ENCODE measurements around the gene CFAP70. TPM values are rescaled to one million over a fixed set of nuclear protein-coding genes. Genes with fewer than 3 reads are reported as not detected.

The CFAP70 gene
- total RNA-seq: 0.86 and 1.2 TPM in 2 replicates
- long read RNA-seq, partial matches to known transcripts: 1 of 6 reads
- long read RNA-seq, other reads (novel, unspliced or antisense): 5 of 6 reads

DNA sequence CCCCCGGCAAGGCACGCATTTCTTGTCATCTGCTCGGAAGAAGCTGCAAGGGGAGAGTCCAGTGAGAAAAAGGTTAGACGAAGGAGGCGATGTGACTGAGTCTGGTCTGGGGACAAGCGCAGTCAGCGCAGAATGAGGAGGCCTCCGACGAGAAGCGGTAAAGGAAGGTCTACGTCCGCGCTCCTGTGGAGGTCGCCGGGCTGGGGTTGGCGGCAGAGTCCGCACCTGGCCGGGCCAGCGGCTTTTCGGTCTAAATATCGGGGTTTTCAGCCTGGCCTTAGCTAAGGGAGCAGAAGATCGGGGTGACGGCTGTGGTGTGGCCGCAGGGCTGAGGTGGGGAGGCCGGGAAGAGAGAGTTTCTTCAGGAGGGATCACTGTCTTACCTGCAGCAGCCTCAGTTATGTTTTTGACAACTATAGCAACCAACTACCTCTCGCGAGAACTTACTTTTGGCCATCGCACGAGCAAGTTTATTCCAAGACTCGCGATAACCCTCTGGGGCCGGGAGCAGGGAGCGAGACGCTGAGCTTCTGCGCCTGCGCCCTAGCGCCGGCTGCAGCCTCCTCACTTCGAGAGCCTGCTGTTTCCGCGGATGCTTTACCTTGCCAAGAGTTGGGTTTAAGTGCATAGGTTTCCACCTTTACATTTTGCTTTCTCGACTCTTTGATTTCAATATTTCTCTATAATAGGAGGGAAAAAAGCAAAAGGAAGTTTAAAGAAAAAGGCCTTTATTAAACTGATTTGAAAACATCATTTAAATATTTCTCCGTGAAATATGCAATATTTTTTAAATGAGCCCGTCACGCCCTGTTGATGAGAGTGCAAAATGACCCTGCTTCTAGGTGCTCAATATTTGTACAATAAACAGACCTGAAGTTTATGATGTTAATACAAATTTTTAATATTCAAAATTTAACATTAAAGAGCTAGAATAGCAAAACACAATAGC, at the start of gene CFAP70:
TSS of gene CFAP70 (minus strand) at position 534 of the 949 bp plus-strand sequence. CDS start 4,068 bp downstream, outside the sequence.
- peaks cover 10% of the 10 kb centered on the region for H3K4me1 Mint-ChIP-seq (ENCODE audit: unreplicated experiment)
- H3K36me3 Mint-ChIP-seq (ENCODE audit: unreplicated experiment): peaks cover 10% of the 10 kb centered on the region
- peak within 1 kb of the TSS; percentile 91 for H3K27ac Mint-ChIP-seq (ENCODE audit: unreplicated experiment)
- TF ChIP-seq, protein P1, sequence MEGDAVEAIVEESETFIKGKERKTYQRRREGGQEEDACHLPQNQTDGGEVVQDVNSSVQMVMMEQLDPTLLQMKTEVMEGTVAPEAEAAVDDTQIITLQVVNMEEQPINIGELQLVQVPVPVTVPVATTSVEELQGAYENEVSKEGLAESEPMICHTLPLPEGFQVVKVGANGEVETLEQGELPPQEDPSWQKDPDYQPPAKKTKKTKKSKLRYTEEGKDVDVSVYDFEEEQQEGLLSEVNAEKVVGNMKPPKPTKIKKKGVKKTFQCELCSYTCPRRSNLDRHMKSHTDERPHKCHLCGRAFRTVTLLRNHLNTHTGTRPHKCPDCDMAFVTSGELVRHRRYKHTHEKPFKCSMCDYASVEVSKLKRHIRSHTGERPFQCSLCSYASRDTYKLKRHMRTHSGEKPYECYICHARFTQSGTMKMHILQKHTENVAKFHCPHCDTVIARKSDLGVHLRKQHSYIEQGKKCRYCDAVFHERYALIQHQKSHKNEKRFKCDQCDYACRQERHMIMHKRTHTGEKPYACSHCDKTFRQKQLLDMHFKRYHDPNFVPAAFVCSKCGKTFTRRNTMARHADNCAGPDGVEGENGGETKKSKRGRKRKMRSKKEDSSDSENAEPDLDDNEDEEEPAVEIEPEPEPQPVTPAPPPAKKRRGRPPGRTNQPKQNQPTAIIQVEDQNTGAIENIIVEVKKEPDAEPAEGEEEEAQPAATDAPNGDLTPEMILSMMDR (IDR thresholded peaks at IDR 0.05): no peak
- DNase-seq (ENCODE audit: extremely low spot score, unreplicated experiment): peak; percentile 98
- peaks cover 34% of the 10 kb centered on the region for H3K27me3 Mint-ChIP-seq (ENCODE audit: unreplicated experiment)
- peaks cover 13% of the 10 kb centered on the region for H3K9me3 Mint-ChIP-seq (ENCODE audit: unreplicated experiment)
- peak within 1 kb of the TSS; percentile 89 for H3K4me3 Mint-ChIP-seq (ENCODE audit: unreplicated experiment)

DNA sequence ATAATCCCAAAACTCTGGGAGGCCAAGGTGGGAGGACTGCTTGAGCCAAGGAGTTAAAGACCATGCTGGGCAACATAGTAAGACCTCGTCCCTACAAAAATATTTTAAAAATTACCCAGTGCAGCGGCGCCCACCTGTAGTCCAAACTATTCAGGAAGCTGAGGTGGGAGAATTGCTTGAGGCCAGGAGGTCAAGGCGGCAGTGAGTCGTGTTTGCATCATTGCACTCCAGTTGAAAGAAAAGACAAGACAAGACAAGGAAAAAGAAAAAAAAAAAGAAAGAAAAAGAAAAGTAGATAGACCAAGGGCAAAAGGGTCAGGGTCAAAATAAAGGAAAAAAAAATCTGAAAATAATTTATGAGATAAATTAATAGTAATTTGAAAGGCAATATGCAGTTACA, 49.4 kb upstream of the CFAP70 start:
- peaks cover 12% of the 10 kb centered on the region for H3K36me3 Mint-ChIP-seq (ENCODE audit: unreplicated experiment)
- DNase-seq (ENCODE audit: extremely low spot score, unreplicated experiment): no peak
- TF ChIP-seq, protein P1 (IDR thresholded peaks at IDR 0.05): no peak
- no peaks in the 10 kb centered on the region for H3K9me3 Mint-ChIP-seq (ENCODE audit: unreplicated experiment)
- H3K27me3 Mint-ChIP-seq (ENCODE audit: unreplicated experiment): no peaks in the 10 kb centered on the region
- no peak overlapping the region for H3K4me3 Mint-ChIP-seq (ENCODE audit: unreplicated experiment)
- no peak overlapping the region for H3K27ac Mint-ChIP-seq (ENCODE audit: unreplicated experiment)
- H3K4me1 Mint-ChIP-seq (ENCODE audit: unreplicated experiment): peaks cover 19% of the 10 kb centered on the region

DNA sequence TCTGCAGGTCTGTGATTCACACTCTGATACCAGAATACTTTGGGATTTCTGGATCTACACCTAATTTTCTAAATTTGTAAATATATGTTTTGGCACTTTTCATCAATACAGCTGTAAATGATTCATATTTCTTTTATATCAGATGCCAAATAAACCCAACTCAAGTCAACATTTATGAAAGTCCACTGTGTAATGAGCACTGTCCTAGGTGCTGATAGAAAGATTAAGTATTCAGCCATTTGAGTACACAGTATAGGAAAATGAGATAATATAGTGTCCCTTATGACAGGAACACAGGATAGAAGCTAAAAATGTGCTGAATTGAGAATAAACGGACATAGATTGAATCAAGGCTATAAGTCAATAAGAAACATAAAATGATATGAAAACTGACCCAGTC, 48.8 kb upstream of the CFAP70 start:
- Mint-ChIP-seq H3K27me3 (ENCODE audit: unreplicated experiment) (no peaks in the 10 kb centered on the region), H3K9me3 (ENCODE audit: unreplicated experiment) (no peaks in the 10 kb centered on the region), H3K4me1 (ENCODE audit: unreplicated experiment) (peaks cover 14% of the 10 kb centered on the region), H3K27ac (ENCODE audit: unreplicated experiment) (no peak overlapping the region), H3K4me3 (ENCODE audit: unreplicated experiment) (no peak overlapping the region), H3K36me3 (ENCODE audit: unreplicated experiment) (peaks cover 12% of the 10 kb centered on the region)
- TF ChIP-seq, protein P1 (IDR thresholded peaks at IDR 0.05): no peak
- no peak for DNase-seq (ENCODE audit: extremely low spot score, unreplicated experiment)

DNA sequence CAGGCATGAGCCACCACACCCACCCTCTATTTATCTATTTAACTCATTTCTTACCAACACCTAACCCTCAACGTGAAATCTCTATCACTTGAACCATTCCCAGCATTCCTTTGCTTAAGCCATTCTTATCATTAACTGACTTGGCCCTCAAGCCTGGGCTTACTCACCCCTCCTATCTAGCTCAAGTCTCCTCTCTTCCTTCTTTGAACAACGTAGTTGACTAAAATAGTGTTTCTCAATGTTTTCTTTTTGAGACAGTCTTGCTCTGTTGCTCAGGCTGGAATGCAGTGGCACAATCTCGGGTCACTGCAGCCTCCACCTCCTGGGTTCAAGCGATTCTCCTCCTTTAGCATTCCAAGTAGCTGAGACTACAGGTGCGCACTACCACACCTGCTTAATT, 48.2 kb upstream of the CFAP70 start:
- TF ChIP-seq, protein P1 (IDR thresholded peaks at IDR 0.05): no peak
- peaks cover 12% of the 10 kb centered on the region for H3K36me3 Mint-ChIP-seq (ENCODE audit: unreplicated experiment)
- DNase-seq (ENCODE audit: extremely low spot score, unreplicated experiment): no peak
- H3K27me3 Mint-ChIP-seq (ENCODE audit: unreplicated experiment): no peaks in the 10 kb centered on the region
- H3K27ac Mint-ChIP-seq (ENCODE audit: unreplicated experiment): no peak overlapping the region
- H3K4me3 Mint-ChIP-seq (ENCODE audit: unreplicated experiment): no peak overlapping the region
- peaks cover 10% of the 10 kb centered on the region for H3K4me1 Mint-ChIP-seq (ENCODE audit: unreplicated experiment)
- no peaks in the 10 kb centered on the region for H3K9me3 Mint-ChIP-seq (ENCODE audit: unreplicated experiment)

DNA sequence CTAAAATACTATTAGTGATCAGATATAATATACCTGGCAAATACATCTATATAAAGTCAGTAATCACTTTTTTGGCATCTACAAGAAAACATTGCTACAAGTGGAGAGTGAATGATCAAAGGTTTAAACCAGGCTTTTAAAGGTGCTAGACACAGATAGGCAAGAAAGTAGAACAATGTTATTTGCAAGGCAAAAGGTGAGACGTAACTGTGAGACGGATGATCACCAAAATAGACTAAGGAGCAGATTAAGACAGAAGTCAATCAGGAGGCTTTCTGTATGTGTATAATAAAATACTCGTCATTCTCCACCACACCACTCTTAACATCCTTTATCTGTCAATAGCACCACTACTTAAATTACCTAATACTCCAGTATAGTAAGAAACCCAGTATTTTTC, 46.9 kb upstream of the CFAP70 start:
- no peaks in the 10 kb centered on the region for H3K27me3 Mint-ChIP-seq (ENCODE audit: unreplicated experiment)
- H3K36me3 Mint-ChIP-seq (ENCODE audit: unreplicated experiment): peaks cover 12% of the 10 kb centered on the region
- H3K4me1 Mint-ChIP-seq (ENCODE audit: unreplicated experiment): peaks cover 8% of the 10 kb centered on the region
- TF ChIP-seq, protein P1 (IDR thresholded peaks at IDR 0.05): no peak
- no peak overlapping the region for H3K4me3 Mint-ChIP-seq (ENCODE audit: unreplicated experiment)
- DNase-seq (ENCODE audit: extremely low spot score, unreplicated experiment): no peak
- no peak overlapping the region for H3K27ac Mint-ChIP-seq (ENCODE audit: unreplicated experiment)
- H3K9me3 Mint-ChIP-seq (ENCODE audit: unreplicated experiment): no peaks in the 10 kb centered on the region

Data from osteocyte (in vitro differentiated cells).